ENCODE measurements around the gene CLIC5. TPM values are rescaled to one million over a fixed set of nuclear protein-coding genes. Genes with fewer than 3 reads are reported as not detected.

CLIC5 gene
- total and polyA plus RNA-seq, 11 donors = 63.0 to 381 (median 244) TPM

GRCh38 chr6:45886776-45887175 is 128.9 kb downstream of the CLIC5 start:
- no peak overlapping the region for H3K27ac ChIP-seq
- TF ChIP-seq POLR2A (IDR thresholded peaks at IDR 0.05) = no peak
- TF ChIP-seq CTCF (IDR thresholded peaks at IDR 0.05) = no peak
- H3K36me3 ChIP-seq = no peaks in the 10 kb centered on the region
- H3K4me3 ChIP-seq = no peak overlapping the region
- peaks cover 0 to 4% (median 0%) of the 10 kb centered on the region in 12 donors for H3K4me1 ChIP-seq
- H3K9me3 ChIP-seq = no peaks in the 10 kb centered on the region
- no peak for ATAC-seq
- no peaks in the 10 kb centered on the region for H3K27me3 ChIP-seq
- DNase-seq = no peak
- WGBS, 4 donors = 59 to 76% (median 69%) methylated on average over 2 of the region's 2 CpGs
- intact Hi-C loops (cut with DNase I) = no loop called here

DNA sequence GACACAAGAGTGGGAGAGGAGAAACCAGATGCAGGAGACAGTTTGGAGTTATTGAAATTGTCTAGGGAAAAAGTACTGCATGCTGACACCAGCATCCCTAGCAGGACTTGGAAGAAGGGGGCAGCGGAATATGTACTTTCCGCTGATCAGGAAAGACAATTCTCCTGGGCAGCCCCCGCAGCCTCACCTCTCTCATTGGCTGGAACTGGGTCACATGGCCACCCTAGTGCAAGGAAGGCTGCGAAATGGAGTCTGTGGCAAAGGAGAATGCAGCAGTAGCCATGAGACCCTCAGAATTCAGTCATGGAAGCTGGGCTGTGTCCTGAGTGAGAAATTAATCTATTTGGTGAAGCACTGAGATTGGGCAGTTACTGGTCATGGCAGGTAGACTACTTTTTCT is 131.3 kb downstream of the CLIC5 start:
- intact Hi-C loops (cut with DNase I) = no loop called here
- no peak overlapping the region for H3K4me3 ChIP-seq
- TF ChIP-seq POLR2A (IDR thresholded peaks at IDR 0.05) = no peak
- DNase-seq (no peak), ATAC-seq (no peak)
- no peaks in the 10 kb centered on the region for H3K9me3 ChIP-seq
- no peak overlapping the region for H3K27ac ChIP-seq
- no peaks in the 10 kb centered on the region for H3K27me3 ChIP-seq
- peaks cover 0 to 23% (median 8%) of the 10 kb centered on the region in 12 donors for H3K4me1 ChIP-seq
- H3K36me3 ChIP-seq = no peaks in the 10 kb centered on the region
- 71 to 95% (median 83%) methylated on average over 4 of the region's 4 CpGs for WGBS, 4 donors

DNA sequence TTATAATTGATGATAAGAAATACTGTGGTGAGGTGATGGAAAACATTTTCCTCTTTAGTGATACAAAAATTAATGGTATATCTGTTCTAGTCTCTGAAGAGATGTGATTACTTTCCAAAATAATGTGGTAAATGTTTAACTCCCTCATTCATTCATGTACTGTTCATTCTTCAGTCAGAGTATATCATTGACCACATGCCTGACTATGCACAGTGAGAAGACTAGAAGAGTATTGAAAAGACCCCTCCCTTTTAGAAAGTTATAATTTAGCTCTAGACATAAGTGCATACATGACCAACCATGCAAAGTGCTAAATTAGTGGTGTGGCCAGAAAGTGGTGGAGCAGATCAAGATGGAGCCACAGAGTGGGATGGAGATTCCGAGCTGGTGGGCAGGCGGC is 133.0 kb downstream of the CLIC5 start:
- ATAC-seq = no peak
- WGBS, 4 donors = 92 to 100% (median 98%) methylated on average over 2 of the region's 2 CpGs
- peaks cover 0 to 23% (median 8%) of the 10 kb centered on the region in 12 donors for H3K4me1 ChIP-seq
- no peaks in the 10 kb centered on the region for H3K9me3 ChIP-seq
- intact Hi-C loops (cut with DNase I) = no loop called here
- no peaks in the 10 kb centered on the region for H3K27me3 ChIP-seq
- DNase-seq = no peak
- no peak overlapping the region for H3K27ac ChIP-seq
- no peak overlapping the region for H3K4me3 ChIP-seq
- no peaks in the 10 kb centered on the region for H3K36me3 ChIP-seq
- no peak for TF ChIP-seq CTCF (IDR thresholded peaks at IDR 0.05)
- TF ChIP-seq POLR2A (IDR thresholded peaks at IDR 0.05) = no peak

DNA sequence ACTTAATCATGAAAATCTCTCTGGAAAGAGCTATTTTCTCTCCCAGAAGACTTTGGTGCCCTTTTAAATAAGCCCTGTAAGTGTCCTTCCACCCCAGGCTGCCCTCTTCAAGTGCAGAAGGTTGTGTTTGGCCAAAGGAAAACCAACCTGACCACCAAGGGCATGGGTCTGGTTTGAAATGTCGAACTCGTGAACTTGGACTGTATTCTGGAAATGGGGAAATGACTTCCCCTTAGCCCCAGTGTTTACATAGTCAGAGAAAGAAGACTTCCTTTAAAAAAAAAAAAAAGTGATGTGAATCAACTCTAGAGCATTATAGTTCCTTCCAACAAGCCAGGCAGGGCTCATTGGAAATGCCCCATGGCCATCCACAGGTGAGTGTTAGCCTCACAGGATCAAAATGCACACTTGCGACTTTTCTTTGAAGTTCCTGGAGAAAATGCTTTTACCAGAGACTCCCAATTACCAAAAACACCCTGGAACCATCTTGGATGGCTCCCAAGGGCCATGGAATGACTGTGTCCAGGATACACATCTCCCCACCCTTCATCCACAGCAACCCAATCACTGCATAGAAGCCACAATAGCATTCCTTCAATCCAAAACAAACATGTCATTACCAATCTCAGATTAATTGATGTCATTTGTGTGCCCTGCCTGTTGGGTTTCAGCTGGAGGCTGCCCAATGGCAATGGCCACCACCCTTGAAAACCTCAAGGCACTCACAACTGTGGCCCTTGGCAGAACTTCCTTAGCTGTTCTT is 133.8 kb downstream of the CLIC5 start:
- Histone ChIP-seq H3K4me1 (peaks cover 0 to 23% (median 8%) of the 10 kb centered on the region in 12 donors), H3K4me3 (no peak overlapping the region), H3K27me3 (no peaks in the 10 kb centered on the region), H3K27ac (no peak overlapping the region), H3K36me3 (no peaks in the 10 kb centered on the region), H3K9me3 (no peaks in the 10 kb centered on the region)
- ATAC-seq (no peak), DNase-seq (no peak)
- TF ChIP-seq CTCF (IDR thresholded peaks at IDR 0.05) = no peak
- TF ChIP-seq POLR2A (IDR thresholded peaks at IDR 0.05) = no peak
- WGBS, 4 donors = 74 to 94% (median 86%) methylated on average over 3 of the region's 3 CpGs
- intact Hi-C loops (cut with DNase I) = no loop called here

DNA sequence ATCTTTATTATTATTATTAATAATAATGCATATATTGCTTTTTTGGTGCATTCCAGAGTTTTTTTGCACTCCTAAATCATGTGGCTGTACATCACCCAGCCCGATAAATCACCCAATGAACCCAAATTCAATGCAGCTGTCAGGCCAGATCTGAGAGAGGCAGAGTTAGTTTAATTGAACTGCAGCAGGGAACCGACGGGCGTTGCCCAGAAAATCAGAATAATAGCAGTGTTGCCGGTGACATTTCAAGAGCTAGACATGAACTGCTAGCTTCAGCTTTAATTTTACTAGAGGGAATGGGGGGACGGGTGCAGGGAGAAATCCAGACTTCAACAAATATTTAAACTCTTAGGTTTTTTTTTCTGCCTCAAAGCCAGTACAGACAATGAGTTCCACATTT is 135.0 kb downstream of the CLIC5 start:
- ATAC-seq = no peak
- H3K27ac ChIP-seq = no peak overlapping the region
- TF ChIP-seq CTCF (IDR thresholded peaks at IDR 0.05) = no peak
- no peaks in the 10 kb centered on the region for H3K36me3 ChIP-seq
- no peaks in the 10 kb centered on the region for H3K9me3 ChIP-seq
- DNase-seq = no peak
- WGBS, 4 donors = 72 to 83% (median 76%) methylated on average over 6 of the region's 6 CpGs
- H3K4me1 ChIP-seq = peaks cover 0 to 23% (median 8%) of the 10 kb centered on the region in 12 donors
- no peak overlapping the region for H3K4me3 ChIP-seq
- no peaks in the 10 kb centered on the region for H3K27me3 ChIP-seq
- intact Hi-C loops (cut with DNase I) = no loop called here
